A549 (cell line): Measurements from ENCODE around the gene PTPRG.

Experiments used
- TF ChIP-seq, protein P1 (sequence below): fragments of 200-600 bp; sonication (generic); IDR thresholded peaks from 2 replicates; pipeline ENCODE4 v1.6.1; 2016; ENCODE audit warnings: antibody characterized with exemption, mild to moderate bottlenecking, moderate library complexity
- TF ChIP-seq, protein P2 (sequence below): fragments of >200 bp; sonication (Bioruptor Twin); formaldehyde crosslinking; IDR thresholded peaks from 3 replicates; pipeline ENCODE4 v1.5.1; 2016

DNA sequence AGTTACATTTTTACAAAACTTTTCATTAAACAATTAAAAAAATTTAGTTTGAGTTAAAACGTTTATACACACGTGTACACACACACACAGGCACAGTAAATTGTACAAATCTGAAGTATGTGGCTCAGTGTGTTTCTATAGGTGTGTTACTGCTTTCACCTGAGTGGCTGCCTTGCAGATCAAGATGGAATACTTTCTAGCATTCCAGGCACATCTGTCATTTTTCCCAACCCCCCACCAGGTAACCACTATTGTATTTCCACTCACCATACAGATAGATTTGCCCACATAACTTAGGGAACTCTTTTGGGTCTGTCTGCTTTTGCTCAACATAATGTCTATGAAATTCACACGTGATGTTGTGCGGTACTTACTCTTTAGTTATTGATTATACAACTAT, 141.1 kb downstream of the PTPRG start:
- TF ChIP-seq, protein P1, sequence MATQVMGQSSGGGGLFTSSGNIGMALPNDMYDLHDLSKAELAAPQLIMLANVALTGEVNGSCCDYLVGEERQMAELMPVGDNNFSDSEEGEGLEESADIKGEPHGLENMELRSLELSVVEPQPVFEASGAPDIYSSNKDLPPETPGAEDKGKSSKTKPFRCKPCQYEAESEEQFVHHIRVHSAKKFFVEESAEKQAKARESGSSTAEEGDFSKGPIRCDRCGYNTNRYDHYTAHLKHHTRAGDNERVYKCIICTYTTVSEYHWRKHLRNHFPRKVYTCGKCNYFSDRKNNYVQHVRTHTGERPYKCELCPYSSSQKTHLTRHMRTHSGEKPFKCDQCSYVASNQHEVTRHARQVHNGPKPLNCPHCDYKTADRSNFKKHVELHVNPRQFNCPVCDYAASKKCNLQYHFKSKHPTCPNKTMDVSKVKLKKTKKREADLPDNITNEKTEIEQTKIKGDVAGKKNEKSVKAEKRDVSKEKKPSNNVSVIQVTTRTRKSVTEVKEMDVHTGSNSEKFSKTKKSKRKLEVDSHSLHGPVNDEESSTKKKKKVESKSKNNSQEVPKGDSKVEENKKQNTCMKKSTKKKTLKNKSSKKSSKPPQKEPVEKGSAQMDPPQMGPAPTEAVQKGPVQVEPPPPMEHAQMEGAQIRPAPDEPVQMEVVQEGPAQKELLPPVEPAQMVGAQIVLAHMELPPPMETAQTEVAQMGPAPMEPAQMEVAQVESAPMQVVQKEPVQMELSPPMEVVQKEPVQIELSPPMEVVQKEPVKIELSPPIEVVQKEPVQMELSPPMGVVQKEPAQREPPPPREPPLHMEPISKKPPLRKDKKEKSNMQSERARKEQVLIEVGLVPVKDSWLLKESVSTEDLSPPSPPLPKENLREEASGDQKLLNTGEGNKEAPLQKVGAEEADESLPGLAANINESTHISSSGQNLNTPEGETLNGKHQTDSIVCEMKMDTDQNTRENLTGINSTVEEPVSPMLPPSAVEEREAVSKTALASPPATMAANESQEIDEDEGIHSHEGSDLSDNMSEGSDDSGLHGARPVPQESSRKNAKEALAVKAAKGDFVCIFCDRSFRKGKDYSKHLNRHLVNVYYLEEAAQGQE, result no peak
- TF ChIP-seq, protein P2, sequence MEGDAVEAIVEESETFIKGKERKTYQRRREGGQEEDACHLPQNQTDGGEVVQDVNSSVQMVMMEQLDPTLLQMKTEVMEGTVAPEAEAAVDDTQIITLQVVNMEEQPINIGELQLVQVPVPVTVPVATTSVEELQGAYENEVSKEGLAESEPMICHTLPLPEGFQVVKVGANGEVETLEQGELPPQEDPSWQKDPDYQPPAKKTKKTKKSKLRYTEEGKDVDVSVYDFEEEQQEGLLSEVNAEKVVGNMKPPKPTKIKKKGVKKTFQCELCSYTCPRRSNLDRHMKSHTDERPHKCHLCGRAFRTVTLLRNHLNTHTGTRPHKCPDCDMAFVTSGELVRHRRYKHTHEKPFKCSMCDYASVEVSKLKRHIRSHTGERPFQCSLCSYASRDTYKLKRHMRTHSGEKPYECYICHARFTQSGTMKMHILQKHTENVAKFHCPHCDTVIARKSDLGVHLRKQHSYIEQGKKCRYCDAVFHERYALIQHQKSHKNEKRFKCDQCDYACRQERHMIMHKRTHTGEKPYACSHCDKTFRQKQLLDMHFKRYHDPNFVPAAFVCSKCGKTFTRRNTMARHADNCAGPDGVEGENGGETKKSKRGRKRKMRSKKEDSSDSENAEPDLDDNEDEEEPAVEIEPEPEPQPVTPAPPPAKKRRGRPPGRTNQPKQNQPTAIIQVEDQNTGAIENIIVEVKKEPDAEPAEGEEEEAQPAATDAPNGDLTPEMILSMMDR, result no peak
